ENCODE results near the gene DSCAM. TPM values are rescaled to one million over a fixed set of nuclear protein-coding genes. Genes with fewer than 3 reads are reported as not detected.

The DSCAM gene
- total RNA-seq, 1 donor from 2014 or later = not detected

GRCh38 chr21:40143822-40144525 lies 703.0 kb downstream of the DSCAM start:
- intact Hi-C loops (cut with micrococcal nuclease) = loop anchor here (1.0 kb wide), 1 partner anchor 925 kb away; no protein-coding TSS in a partner anchor

DNA sequence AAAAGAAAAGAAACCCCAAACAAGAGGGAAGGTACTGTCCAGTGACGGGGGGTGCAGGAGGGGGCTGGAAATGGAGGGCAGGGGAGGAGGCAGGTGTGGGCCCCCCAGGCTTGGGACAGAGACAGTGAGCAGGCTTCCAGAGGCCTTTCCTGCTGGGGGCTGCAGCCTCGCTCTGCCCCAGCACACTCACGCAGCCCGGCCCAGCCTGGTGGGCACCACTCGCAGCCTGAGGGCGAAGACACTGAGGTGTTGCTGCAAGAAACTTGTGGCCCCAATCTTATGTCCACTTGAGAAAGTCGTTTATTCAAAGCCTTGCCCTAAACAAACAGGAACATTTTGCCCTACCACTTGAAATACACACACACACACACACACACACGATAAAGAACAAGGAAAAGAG lies 705.3 kb downstream of the DSCAM start:
- intact Hi-C loops (cut with micrococcal nuclease) = no loop called here

GRCh38 chr21:40140675-40141074 lies 706.3 kb downstream of the DSCAM start:
- intact Hi-C loops (cut with micrococcal nuclease) = no loop called here

DNA sequence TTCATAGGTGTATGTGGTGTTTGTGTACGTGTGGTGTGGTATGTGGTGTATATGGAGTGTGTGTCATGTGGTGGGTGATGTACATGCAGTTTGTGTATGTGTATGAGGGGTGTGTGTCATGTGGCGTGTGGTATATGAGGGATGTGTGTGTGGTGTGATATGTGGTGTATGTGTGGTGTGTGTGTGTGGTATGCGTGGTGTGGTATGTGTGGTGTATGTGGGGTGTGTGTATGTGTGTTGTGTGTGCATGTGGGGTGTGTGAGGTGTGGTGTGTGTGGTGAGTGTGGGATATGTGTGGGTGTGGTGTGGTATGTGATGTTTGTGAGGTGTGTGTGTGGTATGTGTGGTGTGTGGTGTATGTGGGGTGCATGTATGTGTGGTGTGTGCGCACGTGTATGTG lies 707.3 kb downstream of the DSCAM start:
- intact Hi-C loops (cut with micrococcal nuclease) = no loop called here

DNA sequence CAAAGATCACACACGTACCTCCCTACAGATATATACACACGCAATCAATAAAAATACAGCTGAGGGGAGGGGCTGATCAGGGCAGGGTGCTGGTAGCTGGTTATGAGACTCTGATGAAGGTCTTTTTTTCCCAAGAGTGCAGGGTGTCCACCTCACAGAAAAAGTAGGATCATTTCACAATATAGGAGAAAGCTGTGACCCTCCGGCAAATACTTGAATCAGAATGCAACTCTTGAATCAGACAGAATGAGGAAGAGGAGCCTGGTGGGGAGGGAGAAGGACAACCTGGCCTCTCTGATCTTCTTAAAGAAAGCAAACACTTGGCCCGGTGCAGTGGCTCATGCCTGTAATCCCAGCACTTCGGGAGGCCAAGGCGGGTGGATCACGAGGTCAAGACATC lies 710.4 kb downstream of the DSCAM start:
- intact Hi-C loops (cut with micrococcal nuclease) = no loop called here

DNA sequence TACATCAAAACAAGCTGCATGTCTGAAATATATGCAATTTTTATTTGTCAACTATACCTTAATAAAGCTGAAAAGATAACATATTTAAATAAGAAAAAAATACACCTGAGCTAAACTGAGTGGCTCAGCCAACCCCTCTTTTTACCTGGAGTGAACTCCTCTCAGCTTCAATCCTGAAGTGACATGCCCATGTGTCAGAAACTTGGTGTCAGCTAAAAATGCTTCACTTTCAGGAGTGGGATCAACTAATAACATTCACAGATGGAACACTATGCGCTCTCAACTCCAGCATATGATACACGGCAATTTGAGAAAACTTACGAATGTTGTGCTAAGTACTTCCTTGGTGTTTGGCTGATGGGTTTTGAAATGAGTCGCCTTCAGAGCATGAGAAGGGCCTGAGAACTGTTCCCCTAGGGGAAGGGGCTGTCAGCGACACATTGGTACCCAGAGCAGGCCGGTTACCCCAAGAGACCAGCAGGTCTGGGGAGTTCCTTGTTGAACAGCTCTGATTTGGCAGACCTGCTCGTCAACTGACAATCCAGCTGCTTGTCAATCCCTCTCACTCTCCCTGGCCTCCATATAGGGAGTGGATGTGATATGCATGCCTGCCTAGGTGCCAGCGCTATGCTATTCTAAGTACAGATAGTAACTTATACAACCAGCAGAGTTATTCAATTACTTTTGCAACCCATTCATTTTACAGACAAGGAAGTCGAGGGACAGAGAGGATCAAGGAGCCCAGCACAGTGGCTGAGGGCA lies 712.0 kb downstream of the DSCAM start:
- intact Hi-C loops (cut with micrococcal nuclease) = no loop called here

DNA sequence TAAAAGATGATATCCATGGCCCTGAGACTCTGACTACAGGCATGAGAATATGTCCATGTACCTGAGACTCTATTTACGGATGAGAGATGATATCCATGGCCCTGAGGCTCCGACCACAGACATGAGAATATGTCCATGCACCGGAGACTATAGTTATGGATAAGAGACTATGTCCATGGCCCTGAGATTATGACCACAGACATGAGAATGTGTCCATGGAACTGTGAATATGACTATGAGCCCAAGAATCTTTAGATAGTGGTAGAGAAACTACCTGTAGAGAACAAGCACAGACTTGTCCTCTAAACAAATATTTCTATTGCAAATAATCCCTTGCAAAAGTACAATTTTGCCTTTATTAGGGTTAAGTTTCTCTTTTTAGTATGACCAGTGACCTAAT lies 716.5 kb downstream of the DSCAM start:
- intact Hi-C loops (cut with micrococcal nuclease) = no loop called here

DNA sequence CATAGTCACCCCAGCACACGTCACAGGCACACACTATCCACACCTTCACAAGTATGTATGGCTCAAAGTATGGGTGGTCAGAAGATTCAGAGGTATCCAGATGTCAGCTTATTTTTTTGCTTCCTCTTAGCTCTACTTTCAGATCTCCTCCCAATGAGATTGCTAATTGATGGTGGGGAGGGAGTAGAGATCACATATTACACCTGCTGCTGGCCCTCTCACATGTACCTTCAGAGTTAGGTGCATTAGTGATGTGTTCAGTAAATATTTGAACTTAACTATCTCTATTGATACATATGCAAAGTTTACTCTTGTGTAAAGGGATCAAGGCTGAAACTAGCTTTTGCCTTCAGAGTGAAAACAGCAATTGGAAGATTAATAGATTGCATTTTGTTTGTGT lies 717.1 kb downstream of the DSCAM start:
- intact Hi-C loops (cut with micrococcal nuclease) = no loop called here

GRCh38 chr21:40128891-40129290 lies 718.1 kb downstream of the DSCAM start:
- intact Hi-C loops (cut with micrococcal nuclease) = no loop called here

GRCh38 chr21:40120940-40121575 lies 725.9 kb downstream of the DSCAM start:
- intact Hi-C loops (cut with micrococcal nuclease) = no loop called here

- intact Hi-C loops (cut with micrococcal nuclease) = no loop called here
Observed at GRCh38 chr21:40118527-40118926, 728.4 kb downstream of the DSCAM start.

GRCh38 chr21:40117236-40117635 lies 729.7 kb downstream of the DSCAM start:
- intact Hi-C loops (cut with micrococcal nuclease) = no loop called here

GRCh38 chr21:40115775-40116174 lies 731.2 kb downstream of the DSCAM start:
- intact Hi-C loops (cut with micrococcal nuclease) = no loop called here

GRCh38 chr21:40102682-40103081 lies 744.3 kb downstream of the DSCAM start:
- intact Hi-C loops (cut with micrococcal nuclease) = no loop called here

GRCh38 chr21:40099809-40100208 lies 747.1 kb downstream of the DSCAM start:
- intact Hi-C loops (cut with micrococcal nuclease) = no loop called here

GRCh38 chr21:40095477-40095876 lies 751.5 kb downstream of the DSCAM start:
- intact Hi-C loops (cut with micrococcal nuclease) = no loop called here

DNA sequence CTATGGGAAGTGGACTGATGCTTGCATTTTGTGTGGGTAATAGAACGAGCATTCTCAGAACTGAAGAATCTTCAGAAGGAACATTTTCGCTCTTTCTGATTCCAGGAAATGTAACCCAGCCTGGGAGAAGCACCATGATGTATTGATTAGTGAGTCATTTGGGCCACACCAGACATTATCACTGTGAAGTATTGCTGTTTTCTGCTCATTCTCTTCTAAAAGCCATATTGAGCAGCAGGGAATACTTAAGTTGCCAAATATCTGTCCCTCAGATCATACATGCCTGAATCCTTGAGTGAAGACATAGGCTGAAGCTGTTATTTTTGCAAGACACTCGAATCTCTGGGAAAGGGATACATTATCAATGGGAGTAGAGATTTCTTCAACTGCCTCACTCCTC lies 766.6 kb downstream of the DSCAM start:
- intact Hi-C loops (cut with micrococcal nuclease) = no loop called here

GRCh38 chr21:40074710-40075109 lies 772.2 kb downstream of the DSCAM start:
- intact Hi-C loops (cut with micrococcal nuclease) = no loop called here

GRCh38 chr21:40074198-40074597 lies 772.8 kb downstream of the DSCAM start:
- intact Hi-C loops (cut with micrococcal nuclease) = no loop called here

- intact Hi-C loops (cut with micrococcal nuclease) = no loop called here
Observed at GRCh38 chr21:40073642-40074041, 773.3 kb downstream of the DSCAM start.

DNA sequence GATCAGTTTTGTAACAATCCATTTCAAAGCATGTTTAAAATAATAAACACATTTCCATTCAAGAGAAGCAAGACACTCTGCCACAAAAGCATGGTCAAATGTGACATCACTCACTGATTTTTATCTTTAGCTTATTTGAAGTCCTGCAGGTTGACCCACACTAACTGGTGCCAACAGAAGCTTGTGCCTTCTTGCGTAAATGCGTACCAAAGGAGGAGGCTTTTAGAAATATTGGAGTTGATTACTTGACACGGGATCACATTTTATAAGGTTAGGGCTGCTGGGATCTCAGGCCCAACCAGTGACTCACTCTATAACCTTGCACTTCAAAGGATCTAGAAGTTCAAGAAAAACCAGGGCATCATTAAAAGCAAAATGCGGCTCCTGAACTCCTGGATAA lies 776.1 kb downstream of the DSCAM start:
- intact Hi-C loops (cut with micrococcal nuclease) = no loop called here

- intact Hi-C loops (cut with micrococcal nuclease) = no loop called here
Observed at GRCh38 chr21:40067751-40068150, 779.2 kb downstream of the DSCAM start.

Data from T-helper 1 cell treated with Interleukin-12 subunit alpha and Interleukin-12 subunit beta and Interleukin-4 antibody, amounts not matched to agents 30 ng/mL and 1 ng/mL, for 36 hours (primary cell).